ENCODE data around the gene GRAMD2A. TPM values are rescaled to one million over a fixed set of nuclear protein-coding genes. Genes with fewer than 3 reads are reported as not detected.

Gene GRAMD2A
- total RNA-seq, 2 donors from 2014 or later, result 2.3 to 3.3 TPM

DNA sequence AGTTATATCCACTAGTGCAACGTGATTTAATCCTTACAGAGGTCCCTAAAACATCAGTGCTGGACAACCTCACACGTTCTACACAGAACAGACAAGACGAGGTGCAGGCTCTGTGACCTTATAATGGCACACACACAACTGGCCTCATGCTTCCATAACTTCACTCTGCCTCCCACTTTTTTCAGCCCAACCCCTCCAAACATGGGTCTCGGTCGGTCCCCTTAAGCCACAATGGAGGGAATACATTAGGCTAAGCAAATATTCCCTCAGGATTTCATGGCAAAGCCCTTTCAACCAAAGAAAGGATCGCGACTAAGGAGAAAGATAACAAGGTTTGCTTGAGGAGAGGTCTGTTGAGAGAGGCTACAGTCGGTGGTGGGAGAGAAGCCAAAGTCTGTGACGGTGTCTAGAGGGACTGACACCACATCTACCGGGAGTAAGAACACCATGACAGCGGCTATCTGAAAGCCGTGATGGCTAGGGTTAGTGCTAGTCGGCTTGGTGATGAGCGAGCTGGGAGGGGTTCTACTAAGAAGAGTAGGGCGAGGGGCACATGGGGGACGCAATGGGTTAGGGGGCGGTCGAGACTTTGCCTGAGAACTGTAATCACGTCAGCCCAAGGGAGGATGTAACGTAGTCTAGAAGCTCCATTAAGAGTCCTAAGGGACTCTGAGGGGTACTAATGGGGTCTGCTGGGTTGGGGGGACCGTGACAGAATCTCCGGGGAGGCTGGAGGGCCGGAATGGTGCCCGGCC is 80.7 kb downstream of the GRAMD2A start:
- peak overlapping the region; percentile 69 to 87 for H3K9ac ChIP-seq (ENCODE audit: low read depth in 2 of 2, low read length in 2 of 2)
- intact Hi-C loops (cut with DNase I), result no loop called here

GRCh38 chr15:72113347-72114031 is 84.1 kb downstream of the GRAMD2A start:
- intact Hi-C loops (cut with DNase I), result no loop called here
- H3K36me3 ChIP-seq, result no peaks in the 10 kb centered on the region
- no peak for DNase-seq
- no peaks in the 10 kb centered on the region for H3K4me1 ChIP-seq
- H3K27ac ChIP-seq, result no peak overlapping the region
- TF ChIP-seq CTCF (IDR thresholded peaks at IDR 0.05), result no peak
- no peaks in the 10 kb centered on the region for H3K27me3 ChIP-seq
- H3K9ac ChIP-seq (ENCODE audit: low read depth in 2 of 2, low read length in 2 of 2), result no peak overlapping the region
- no peaks in the 10 kb centered on the region for H3K9me3 ChIP-seq
- H3K4me3 ChIP-seq, result no peak overlapping the region

More for the DNA sequence above, 80.7 kb downstream of the GRAMD2A start:
- H3K4me1 ChIP-seq, result no peaks in the 10 kb centered on the region
- no peaks in the 10 kb centered on the region for H3K9me3 ChIP-seq
- DNase-seq, result no peak
- H3K27ac ChIP-seq, result peak overlapping the region; percentile 86
- no peak for TF ChIP-seq CTCF (IDR thresholded peaks at IDR 0.05)
- H3K4me3 ChIP-seq, result peak overlapping the region; percentile 62
- no peaks in the 10 kb centered on the region for H3K36me3 ChIP-seq
- H3K27me3 ChIP-seq, result no peaks in the 10 kb centered on the region

DNA sequence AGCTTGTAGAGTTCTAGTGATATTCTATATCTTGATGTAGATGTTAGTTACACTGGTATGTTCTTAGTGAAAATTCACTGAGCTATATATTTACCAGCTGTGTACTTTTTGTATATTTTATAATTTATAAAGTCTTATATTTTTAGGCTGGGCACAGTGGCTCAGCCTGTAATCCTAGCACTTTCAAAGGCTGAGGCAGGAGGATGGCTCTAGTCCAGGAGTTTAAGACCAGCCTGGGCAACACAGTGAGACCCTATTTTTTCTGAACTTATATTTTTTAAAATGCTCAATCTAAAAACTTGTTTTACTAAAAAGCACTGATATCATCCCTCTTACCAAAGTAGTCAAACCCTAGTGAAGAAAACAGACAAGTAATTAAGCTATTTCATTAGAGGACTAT is 84.8 kb downstream of the GRAMD2A start:
- intact Hi-C loops (cut with DNase I), result no loop called here
- DNase-seq, result no peak
- Histone ChIP-seq H3K9ac (ENCODE audit: low read depth in 2 of 2, low read length in 2 of 2) (no peak overlapping the region), H3K27ac (no peak overlapping the region), H3K36me3 (no peaks in the 10 kb centered on the region), H3K27me3 (no peaks in the 10 kb centered on the region), H3K4me1 (no peaks in the 10 kb centered on the region), H3K4me3 (no peak overlapping the region), H3K9me3 (no peaks in the 10 kb centered on the region)
- no peak for TF ChIP-seq CTCF (IDR thresholded peaks at IDR 0.05)

GRCh38 chr15:72112116-72112515 is 85.5 kb downstream of the GRAMD2A start:
- DNase-seq, result no peak
- H3K9ac ChIP-seq (ENCODE audit: low read depth in 2 of 2, low read length in 2 of 2), result no peak overlapping the region

GRCh38 chr15:72110355-72110754 is 87.2 kb downstream of the GRAMD2A start:
- DNase-seq, result no peak
- intact Hi-C loops (cut with DNase I), result no loop called here
- Histone ChIP-seq H3K9ac (ENCODE audit: low read depth in 2 of 2, low read length in 2 of 2) (no peak overlapping the region), H3K4me3 (no peak overlapping the region), H3K9me3 (no peaks in the 10 kb centered on the region), H3K4me1 (no peaks in the 10 kb centered on the region), H3K27me3 (no peaks in the 10 kb centered on the region), H3K36me3 (no peaks in the 10 kb centered on the region), H3K27ac (no peak overlapping the region)
- no peak for TF ChIP-seq CTCF (IDR thresholded peaks at IDR 0.05)

More at GRCh38 chr15:72112116-72112515, 85.5 kb downstream of the GRAMD2A start:
- H3K27me3 ChIP-seq, result no peaks in the 10 kb centered on the region
- intact Hi-C loops (cut with DNase I), result no loop called here
- H3K36me3 ChIP-seq, result no peaks in the 10 kb centered on the region
- TF ChIP-seq CTCF (IDR thresholded peaks at IDR 0.05), result no peak
- H3K9me3 ChIP-seq, result no peaks in the 10 kb centered on the region
- H3K4me1 ChIP-seq, result no peaks in the 10 kb centered on the region
- H3K4me3 ChIP-seq, result no peak overlapping the region
- H3K27ac ChIP-seq, result no peak overlapping the region

Other genes starting within 250 kb of the GRAMD2A start
- gene MYO9A, start 79.6 kb downstream of the GRAMD2A start, total RNA-seq, result 10 to 100 TPM; 27.5 to 34.3 TPM
- gene SENP8, start 79.4 kb downstream of the GRAMD2A start, total RNA-seq, result 1 to 10 TPM; 2.3 to 4.2 TPM
- 100 to 1,000 TPM; 769 to 946 TPM for gene PKM, start 33.4 kb upstream of the GRAMD2A start, total RNA-seq
- 10 to 100 TPM; 21.3 to 39.3 TPM for gene PARP6, start 74.8 kb upstream of the GRAMD2A start, total RNA-seq
- gene CELF6, start 122.4 kb upstream of the GRAMD2A start, total RNA-seq, result under 1 TPM; 0.74 to 0.93 TPM
- 10 to 100 TPM; 67.1 to 97.3 TPM for gene HEXA, start 178.2 kb upstream of the GRAMD2A start, total RNA-seq
- not detected for gene TMEM202, start 200.5 kb upstream of the GRAMD2A start, total RNA-seq